ENCODE data around the gene ARHGAP18.

- TF ChIP-seq, protein P1, sequence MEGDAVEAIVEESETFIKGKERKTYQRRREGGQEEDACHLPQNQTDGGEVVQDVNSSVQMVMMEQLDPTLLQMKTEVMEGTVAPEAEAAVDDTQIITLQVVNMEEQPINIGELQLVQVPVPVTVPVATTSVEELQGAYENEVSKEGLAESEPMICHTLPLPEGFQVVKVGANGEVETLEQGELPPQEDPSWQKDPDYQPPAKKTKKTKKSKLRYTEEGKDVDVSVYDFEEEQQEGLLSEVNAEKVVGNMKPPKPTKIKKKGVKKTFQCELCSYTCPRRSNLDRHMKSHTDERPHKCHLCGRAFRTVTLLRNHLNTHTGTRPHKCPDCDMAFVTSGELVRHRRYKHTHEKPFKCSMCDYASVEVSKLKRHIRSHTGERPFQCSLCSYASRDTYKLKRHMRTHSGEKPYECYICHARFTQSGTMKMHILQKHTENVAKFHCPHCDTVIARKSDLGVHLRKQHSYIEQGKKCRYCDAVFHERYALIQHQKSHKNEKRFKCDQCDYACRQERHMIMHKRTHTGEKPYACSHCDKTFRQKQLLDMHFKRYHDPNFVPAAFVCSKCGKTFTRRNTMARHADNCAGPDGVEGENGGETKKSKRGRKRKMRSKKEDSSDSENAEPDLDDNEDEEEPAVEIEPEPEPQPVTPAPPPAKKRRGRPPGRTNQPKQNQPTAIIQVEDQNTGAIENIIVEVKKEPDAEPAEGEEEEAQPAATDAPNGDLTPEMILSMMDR (conservative IDR thresholded peaks at IDR 0.05; ENCODE audit: low read length) = no peak
- no peak for TF ChIP-seq EZH2phosphoT487 (IDR thresholded peaks at IDR 0.05; ENCODE audit: borderline replicate concordance)
Observed at GRCh38 chr6:129631070-129631469, 78.9 kb downstream of the ARHGAP18 start.
